ENCODE measurements around the gene ITGB4.

The ITGB4 gene

GRCh38 chr17:75722076-75722475 is 817 bp downstream of the ITGB4 start:
- no peak for TF ChIP-seq EGR1 (IDR thresholded peaks at IDR 0.05)
- TF ChIP-seq FOXM1 (IDR thresholded peaks at IDR 0.05; ENCODE audit: borderline replicate concordance, low read depth), result no peak
- TF ChIP-seq TAF1 (IDR thresholded peaks at IDR 0.05; ENCODE audit: low read depth), result no peak
- TF ChIP-seq TCF12 (IDR thresholded peaks at IDR 0.05; ENCODE audit: low read depth), result no peak
- no peak for TF ChIP-seq YY1 (IDR thresholded peaks at IDR 0.05; ENCODE audit: low read depth)
- no peak for TF ChIP-seq CREB1 (IDR thresholded peaks at IDR 0.05; ENCODE audit: low read depth)
- no peak for TF ChIP-seq ZBTB7A (IDR thresholded peaks at IDR 0.05; ENCODE audit: low read depth)
- TF ChIP-seq EP300 (IDR thresholded peaks at IDR 0.05; ENCODE audit: borderline replicate concordance), result no peak
- TF ChIP-seq NFIC (IDR thresholded peaks at IDR 0.05), result no peak

GRCh38 chr17:75722542-75723095 is 1.4 kb downstream of the ITGB4 start:
- TF ChIP-seq USF1 (IDR thresholded peaks at IDR 0.05) (no peak), EGR1 (IDR thresholded peaks at IDR 0.05) (no peak), YY1 (IDR thresholded peaks at IDR 0.05; ENCODE audit: low read depth) (no peak), TEAD4 (IDR thresholded peaks at IDR 0.05) (no peak), CEBPB (IDR thresholded peaks at IDR 0.05) (no peak), RAD21 (IDR thresholded peaks at IDR 0.05; ENCODE audit: low read depth) (no peak), NFIC (IDR thresholded peaks at IDR 0.05) (no peak), EP300 (IDR thresholded peaks at IDR 0.05; ENCODE audit: borderline replicate concordance) (no peak), MAX (IDR thresholded peaks at IDR 0.05) (no peak), CREB1 (IDR thresholded peaks at IDR 0.05; ENCODE audit: low read depth) (no peak), REST (IDR thresholded peaks at IDR 0.05; ENCODE audit: low read depth) (no peak), TCF12 (IDR thresholded peaks at IDR 0.05; ENCODE audit: low read depth) (no peak), ZBTB7A (IDR thresholded peaks at IDR 0.05; ENCODE audit: low read depth) (no peak), FOXM1 (IDR thresholded peaks at IDR 0.05; ENCODE audit: borderline replicate concordance, low read depth) (no peak), TAF1 (IDR thresholded peaks at IDR 0.05; ENCODE audit: low read depth) (no peak)

- peak; percentile 91 for TF ChIP-seq MAX (IDR thresholded peaks at IDR 0.05)
- TF ChIP-seq RAD21 (IDR thresholded peaks at IDR 0.05; ENCODE audit: low read depth), result peak; percentile 30
- no peak for TF ChIP-seq EGR1 (IDR thresholded peaks at IDR 0.05)
- peak; percentile 78 for TF ChIP-seq ZBTB7A (IDR thresholded peaks at IDR 0.05; ENCODE audit: low read depth)
- peak; percentile 64; the same call in 1 of the 2 replicates for TF ChIP-seq NFIC (IDR thresholded peaks at IDR 0.05)
- TF ChIP-seq TCF12 (IDR thresholded peaks at IDR 0.05; ENCODE audit: low read depth), result peak; percentile 81
- TF ChIP-seq YY1 (IDR thresholded peaks at IDR 0.05; ENCODE audit: low read depth), result peak; percentile 61; the same call in 1 of the 2 replicates
- TF ChIP-seq CREB1 (IDR thresholded peaks at IDR 0.05; ENCODE audit: low read depth), result no peak
- TF ChIP-seq USF1 (IDR thresholded peaks at IDR 0.05), result peak; percentile 41; the same call in 1 of the 2 replicates
- TF ChIP-seq TAF1 (IDR thresholded peaks at IDR 0.05; ENCODE audit: low read depth), result peak; percentile 37; the same call in 1 of the 2 replicates
- no peak for TF ChIP-seq REST (IDR thresholded peaks at IDR 0.05; ENCODE audit: low read depth)
- peak; percentile 20; the same call in 1 of the 2 replicates for TF ChIP-seq CEBPB (IDR thresholded peaks at IDR 0.05)
- TF ChIP-seq EP300 (IDR thresholded peaks at IDR 0.05; ENCODE audit: borderline replicate concordance), result peak; percentile 70; the same call in 1 of the 2 replicates
- peak; percentile 29; the same call in 1 of the 2 replicates for TF ChIP-seq TEAD4 (IDR thresholded peaks at IDR 0.05)
- TF ChIP-seq FOXM1 (IDR thresholded peaks at IDR 0.05; ENCODE audit: borderline replicate concordance, low read depth), result peak; percentile 2; the same call in 1 of the 2 replicates
Observed at GRCh38 chr17:75723171-75723930, 2.1 kb downstream of the ITGB4 start.

GRCh38 chr17:75724016-75725003 is 3.1 kb downstream of the ITGB4 start:
- TF ChIP-seq MAX (IDR thresholded peaks at IDR 0.05) (no peak), TEAD4 (IDR thresholded peaks at IDR 0.05) (no peak), YY1 (IDR thresholded peaks at IDR 0.05; ENCODE audit: low read depth) (no peak), REST (IDR thresholded peaks at IDR 0.05; ENCODE audit: low read depth) (no peak), EGR1 (IDR thresholded peaks at IDR 0.05) (no peak), USF1 (IDR thresholded peaks at IDR 0.05) (no peak), TAF1 (IDR thresholded peaks at IDR 0.05; ENCODE audit: low read depth) (no peak), CEBPB (IDR thresholded peaks at IDR 0.05) (no peak), TCF12 (IDR thresholded peaks at IDR 0.05; ENCODE audit: low read depth) (no peak), RAD21 (IDR thresholded peaks at IDR 0.05; ENCODE audit: low read depth) (no peak), ZBTB7A (IDR thresholded peaks at IDR 0.05; ENCODE audit: low read depth) (no peak), NFIC (IDR thresholded peaks at IDR 0.05) (no peak), FOXM1 (IDR thresholded peaks at IDR 0.05; ENCODE audit: borderline replicate concordance, low read depth) (no peak), CREB1 (IDR thresholded peaks at IDR 0.05; ENCODE audit: low read depth) (no peak), EP300 (IDR thresholded peaks at IDR 0.05; ENCODE audit: borderline replicate concordance) (no peak)

All from Ishikawa (cell line).